ENCODE results near the gene TOR1AIP2. TPM values are rescaled to one million over a fixed set of nuclear protein-coding genes. Genes with fewer than 3 reads are reported as not detected.

The TOR1AIP2 gene
- total and polyA plus RNA-seq, 10 of the 15 experiments (the other 5 are each of a cell fraction or from before 2014, with no cell fraction given) = 5.3 to 38.9 (median 15.4) TPM

- TF ChIP-seq ZNF592 (IDR thresholded peaks at IDR 0.05) (peak; percentile 95), SIN3A (IDR thresholded peaks at IDR 0.05; ENCODE audit: low read depth, low read length) (peak; percentile 84), MYC (IDR thresholded peaks at IDR 0.05; ENCODE audit: insufficient read depth, insufficient read length, insufficient replicate concordance, low read length, severe bottlenecking) (peak; percentile 18), YY1 (IDR thresholded peaks at IDR 0.05; ENCODE audit: low read depth, low read length) (peak; percentile 98), RAD21 (IDR thresholded peaks at IDR 0.05; ENCODE audit: insufficient read depth, low read depth, low read length) (peak; percentile 28), NFYA (IDR thresholded peaks at IDR 0.05; ENCODE audit: borderline replicate concordance, low read depth, low read length) (no peak), POLR2AphosphoS2 (IDR thresholded peaks at IDR 0.05; ENCODE audit: low read depth, low read length) (peak; percentile 95; the same call in 1 of the 2 replicates), SUPT20H (IDR thresholded peaks at IDR 0.05; ENCODE audit: borderline replicate concordance, control insufficient read depth, low read depth, low read length) (no peak), USF1 (IDR thresholded peaks at IDR 0.05; ENCODE audit: borderline replicate concordance, extremely low read length, insufficient read depth, low read depth, low read length) (no peak), ATF3 (IDR thresholded peaks at IDR 0.05; ENCODE audit: borderline replicate concordance, extremely low read depth, low read depth, low read length) (no peak), SRF (IDR thresholded peaks at IDR 0.05; ENCODE audit: low read depth in 2 of 2, low read length in 2 of 2) (peak; percentile 47 to 96; a peak in 3 of 4 replicates), BCLAF1 (IDR thresholded peaks at IDR 0.05) (no peak), MLLT1 (IDR thresholded peaks at IDR 0.05) (peak; percentile 83), TBL1XR1 (IDR thresholded peaks at IDR 0.05; ENCODE audit: low read depth, low read length) (peak; percentile 95), RB1 (IDR thresholded peaks at IDR 0.05; ENCODE audit: borderline replicate concordance) (peak; percentile 93; the same call in 1 of the 2 replicates), ZNF622 (IDR thresholded peaks at IDR 0.05) (no peak)
Observed at GRCh38 chr1:179882253-179883039, 4.8 kb upstream of the TOR1AIP2 start, which contains the start of gene TOR1AIP1 (continued).
